NOMO-1 (cell line): ENCODE results near the gene KANK2.
"Not testable (repeated sequence)": the region's sequence is repeated elsewhere in the genome, so short reads cannot be mapped to it uniquely, and the experiment has no call there.

Source experiments
- DNase-seq, 2 experiments: peaks; one replicate each; lab custom pipeline; 2025; ENCODE audit not compliant: unreplicated experiment in 2 of 2; lab: John Stamatoyannopoulos, UW

The KANK2 gene

DNA sequence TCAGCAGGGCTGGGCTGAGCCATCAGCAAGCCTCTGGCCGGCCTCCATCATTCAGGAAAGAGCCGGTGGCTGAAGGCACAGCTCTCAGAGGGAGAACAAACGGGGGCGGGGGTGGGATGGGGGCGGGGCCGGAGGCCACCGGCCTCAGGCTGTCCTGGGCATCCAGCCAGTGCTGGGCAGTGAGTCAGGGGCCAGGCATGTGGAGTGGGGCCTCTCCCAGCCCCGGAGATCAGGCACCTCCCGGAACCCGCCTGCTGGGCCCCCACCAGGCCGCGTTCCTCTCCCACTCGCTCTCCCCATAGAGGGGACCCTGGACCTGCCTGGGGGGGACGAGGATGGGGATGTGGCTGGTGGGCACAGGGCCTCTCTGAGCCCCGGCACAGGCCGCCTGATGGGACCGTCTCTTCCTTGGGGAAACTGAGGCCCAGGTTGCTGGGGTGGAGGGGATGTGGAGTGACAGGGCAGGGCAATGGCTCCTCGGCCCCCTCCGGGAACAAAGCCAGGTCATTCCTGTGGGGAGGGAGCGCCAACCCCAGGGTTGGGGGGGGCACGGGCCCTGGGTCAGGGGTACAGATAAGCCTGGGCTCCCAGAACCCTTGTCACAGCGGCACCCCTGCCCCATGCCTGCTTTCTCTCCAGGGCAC lies 54.7 kb downstream of the KANK2 start:
- DNase-seq: no peak

DNA sequence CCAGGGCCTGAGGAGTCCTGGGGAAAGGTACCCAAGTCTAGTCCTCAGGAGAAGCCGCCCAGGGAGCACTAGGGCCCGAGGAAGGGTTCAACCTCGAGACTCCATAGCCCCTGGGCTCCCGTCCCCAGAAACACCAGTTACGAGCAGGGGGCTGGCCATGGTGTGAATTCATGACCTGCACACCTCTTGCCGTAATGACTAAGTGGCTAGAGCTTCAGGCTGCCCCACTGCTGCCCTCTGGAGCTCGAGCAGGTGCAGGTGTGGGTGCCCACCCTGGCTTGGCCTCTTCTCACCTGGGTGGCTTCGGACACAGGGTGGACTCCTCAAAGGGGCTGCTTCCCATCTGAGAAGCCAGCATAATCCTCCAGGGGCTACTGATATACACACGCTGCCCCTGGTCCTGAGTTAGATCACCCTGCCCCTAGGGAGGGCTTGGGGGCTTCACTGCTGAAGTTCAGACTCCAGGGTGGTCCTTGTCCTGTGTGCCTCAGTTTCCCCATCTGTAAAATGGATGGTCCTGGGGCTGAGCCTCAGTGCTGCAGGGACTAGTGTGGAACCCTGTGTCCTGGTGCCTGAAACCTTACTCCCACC lies 55.3 kb downstream of the KANK2 start:
- DNase-seq: no peak

DNA sequence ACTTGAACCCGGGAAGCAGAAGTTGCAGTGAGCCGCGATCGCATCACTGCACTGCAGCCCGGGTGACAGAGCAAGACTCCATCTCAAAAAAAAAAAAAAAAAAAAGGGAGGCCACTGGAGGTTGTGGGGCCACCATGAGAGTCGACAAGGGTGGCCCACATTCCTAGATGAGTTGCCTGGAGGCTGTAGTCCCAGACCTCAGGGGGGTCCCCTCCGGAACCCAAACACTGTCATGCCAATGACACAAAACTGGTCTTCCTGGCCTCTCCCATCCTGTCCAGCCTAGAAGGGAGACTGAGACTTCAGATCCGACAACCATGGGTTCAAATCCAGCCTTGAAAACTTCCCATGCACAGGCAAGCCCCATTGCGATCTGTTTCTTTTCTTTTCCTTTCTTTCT lies 56.4 kb downstream of the KANK2 start:
- no peak for DNase-seq

DNA sequence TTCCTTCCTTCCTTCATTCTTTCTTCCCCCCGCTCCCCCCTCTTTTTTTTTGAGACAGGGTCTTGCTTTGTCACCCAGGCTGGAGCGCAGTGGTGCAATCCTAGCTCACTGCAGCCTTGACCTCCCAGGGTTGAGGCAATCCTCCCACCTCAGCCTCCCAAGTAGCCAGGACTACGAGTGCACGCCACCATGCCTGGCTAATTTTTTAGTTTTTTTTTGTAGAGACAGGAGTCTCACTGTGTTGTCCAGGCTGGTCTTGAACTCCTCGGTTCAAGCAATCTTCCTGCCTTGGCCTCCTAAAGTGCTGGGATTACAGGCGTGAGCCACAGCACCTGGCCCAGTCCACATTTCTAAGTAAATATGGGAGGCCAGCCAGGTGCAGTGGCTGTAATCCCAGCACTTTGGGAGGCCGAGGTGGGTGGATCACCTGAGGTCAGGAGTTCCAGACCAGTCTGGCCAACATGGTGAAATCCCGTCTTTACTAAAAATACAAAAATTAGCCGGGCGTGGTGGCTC lies 57.3 kb downstream of the KANK2 start:
- not testable (repeated sequence) for DNase-seq

DNA sequence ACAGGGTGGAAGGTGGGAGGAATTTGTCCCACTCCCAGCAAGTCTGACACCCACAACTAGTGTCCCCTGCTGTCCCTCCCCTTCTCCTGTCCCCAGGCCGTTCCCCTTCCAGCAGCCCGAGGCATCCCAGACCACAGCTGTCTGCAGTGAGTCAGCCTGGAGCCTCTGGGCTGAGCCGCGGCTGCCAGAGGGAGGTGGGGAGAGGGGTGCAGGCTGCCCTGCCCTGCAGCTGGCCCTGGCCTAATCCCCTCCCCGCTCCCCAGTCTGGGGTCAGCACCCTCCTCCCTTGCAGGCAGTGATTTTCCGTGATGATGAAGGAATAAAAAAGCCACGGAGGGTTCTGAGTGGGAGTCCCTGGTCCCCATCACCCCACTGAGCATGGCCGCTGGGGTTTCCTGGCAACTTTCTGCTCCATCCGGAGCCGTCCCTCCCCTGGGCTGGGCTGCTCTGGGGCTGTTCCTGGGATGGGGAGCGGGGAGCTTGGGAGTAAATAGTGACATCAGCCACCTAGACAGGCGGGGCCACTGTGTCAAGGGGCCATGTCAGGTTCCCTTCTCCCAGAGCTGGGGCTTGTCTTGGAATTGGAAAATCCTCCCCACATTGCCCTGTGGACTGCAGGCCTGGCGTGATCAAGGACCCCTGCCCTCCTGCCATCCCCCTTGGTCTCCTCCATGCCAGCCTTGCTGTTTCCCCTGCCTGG lies 58.6 kb downstream of the KANK2 start:
- no peak for DNase-seq

DNA sequence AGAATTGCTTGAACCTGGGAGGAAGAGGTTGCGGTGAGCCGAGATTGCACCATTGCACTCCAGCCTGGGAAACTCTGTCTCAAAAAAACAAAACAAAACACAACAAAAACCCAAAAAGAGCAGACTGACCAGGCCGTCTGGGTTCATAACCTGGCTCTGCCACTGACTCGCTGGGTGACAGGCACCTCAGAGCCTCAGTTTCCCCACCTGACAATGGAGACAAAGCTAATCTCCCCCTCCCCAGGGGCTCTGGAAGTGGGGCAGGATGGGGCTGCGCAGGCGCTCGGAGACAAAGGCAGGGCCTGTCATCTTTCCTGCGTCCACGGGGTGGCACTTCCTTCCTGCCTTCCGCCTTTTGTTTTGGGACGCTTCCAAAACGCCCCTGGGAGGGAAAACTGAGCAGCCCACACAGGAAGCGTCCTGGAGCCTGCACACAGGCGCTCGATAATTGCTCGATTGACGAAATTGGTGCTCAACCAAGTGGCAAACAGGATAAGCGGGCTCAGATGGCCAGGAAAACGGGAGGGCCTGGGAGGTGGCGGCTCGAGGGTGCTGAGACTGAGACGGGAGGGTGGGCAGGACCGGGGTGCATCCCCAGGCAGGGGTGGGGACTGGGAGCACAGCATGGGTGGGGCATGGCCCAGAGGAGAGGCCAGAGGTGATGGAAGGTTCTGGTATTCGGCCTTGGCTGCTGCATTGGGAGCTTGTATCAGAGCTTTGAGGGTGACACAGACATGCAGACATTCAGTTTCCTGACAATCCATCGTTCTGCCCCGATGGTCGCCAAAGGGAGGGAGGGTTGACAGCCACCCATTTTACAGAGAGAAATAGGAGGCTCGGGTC lies 59.6 kb downstream of the KANK2 start:
- peak; percentile 55 to 63 for DNase-seq

DNA sequence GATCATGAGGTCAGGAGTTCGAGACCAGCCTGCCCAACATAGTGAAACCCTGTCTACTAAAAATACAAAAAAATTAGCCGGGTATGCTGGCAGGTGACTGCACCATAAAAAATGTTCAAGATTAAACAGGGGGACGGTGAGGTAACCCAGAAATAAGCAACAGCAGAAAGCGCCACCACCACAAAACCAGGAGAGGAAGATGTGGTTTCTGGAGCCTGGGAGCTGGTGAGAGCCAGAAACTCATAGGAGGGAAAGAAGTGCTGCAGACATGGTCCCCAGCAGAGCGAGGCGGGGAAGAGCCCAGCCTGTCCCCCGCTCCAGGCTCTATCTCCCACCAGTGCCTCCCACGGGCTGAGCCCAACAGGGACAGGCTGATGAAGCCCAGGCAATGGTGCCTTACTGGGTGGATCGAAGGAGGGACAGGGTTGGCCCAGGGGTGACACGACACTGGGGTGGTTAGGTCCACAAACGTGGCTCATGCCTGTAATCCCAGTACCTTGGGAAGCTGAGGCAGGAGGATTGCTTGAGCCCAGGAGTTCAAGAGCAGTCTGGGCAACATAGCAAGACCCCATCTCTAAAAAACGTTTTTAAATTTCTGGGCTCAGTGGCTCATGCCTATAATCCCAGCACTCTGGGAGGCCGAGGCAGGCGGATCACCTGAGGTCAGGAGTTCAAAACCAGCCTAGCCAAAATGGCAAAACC lies 60.8 kb downstream of the KANK2 start:
- no peak for DNase-seq

DNA sequence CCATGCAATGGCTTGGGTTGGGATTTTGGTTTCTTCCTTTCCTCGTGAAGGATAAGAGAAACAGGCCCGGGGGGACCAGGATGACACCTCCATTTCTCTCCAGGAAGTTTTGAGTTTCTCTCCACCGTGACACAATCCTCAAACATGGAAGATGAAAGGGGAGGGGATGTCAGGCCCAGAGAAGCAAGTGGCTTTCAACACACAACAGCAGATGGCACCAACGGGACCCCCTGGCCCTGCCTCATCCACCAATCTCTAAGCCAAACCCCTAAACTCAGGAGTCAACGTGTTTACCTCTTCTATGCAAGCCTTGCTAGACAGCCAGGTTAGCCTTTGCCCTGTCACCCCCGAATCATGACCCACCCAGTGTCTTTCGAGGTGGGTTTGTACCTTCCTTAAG lies 65.9 kb downstream of the KANK2 start:
- DNase-seq: no peak

DNA sequence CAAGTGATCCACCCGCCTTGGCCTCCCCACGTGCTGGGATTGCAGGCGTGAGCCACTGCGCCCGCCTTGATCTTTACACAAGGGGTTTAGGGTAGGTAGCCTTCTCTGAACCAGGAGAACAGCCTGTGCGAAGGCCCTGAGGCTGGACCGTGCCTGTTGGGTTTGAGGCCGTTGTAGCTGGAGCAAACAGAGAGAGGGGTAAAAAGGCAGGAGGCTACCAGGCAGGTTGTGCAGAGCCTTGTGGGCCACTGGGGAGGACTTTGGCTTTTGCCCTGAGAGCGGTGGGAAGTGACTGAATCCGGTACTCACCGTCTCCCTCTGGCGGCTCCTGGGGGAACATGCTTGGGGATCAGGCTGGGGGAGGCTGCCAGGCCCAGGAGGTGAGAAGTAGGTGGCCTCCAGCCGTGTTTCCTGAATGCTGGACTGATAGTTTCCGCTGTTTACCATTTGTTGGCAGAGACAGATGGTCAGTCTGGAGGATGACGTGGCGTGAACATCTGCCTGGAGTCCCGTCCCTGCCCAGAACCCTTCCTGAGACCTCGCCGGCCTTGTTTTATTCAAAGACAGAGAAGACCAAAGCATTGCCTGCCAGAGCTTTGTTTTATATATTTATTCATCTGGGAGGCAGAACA lies 66.4 kb downstream of the KANK2 start:
- DNase-seq: peak; percentile 51 to 59

DNA sequence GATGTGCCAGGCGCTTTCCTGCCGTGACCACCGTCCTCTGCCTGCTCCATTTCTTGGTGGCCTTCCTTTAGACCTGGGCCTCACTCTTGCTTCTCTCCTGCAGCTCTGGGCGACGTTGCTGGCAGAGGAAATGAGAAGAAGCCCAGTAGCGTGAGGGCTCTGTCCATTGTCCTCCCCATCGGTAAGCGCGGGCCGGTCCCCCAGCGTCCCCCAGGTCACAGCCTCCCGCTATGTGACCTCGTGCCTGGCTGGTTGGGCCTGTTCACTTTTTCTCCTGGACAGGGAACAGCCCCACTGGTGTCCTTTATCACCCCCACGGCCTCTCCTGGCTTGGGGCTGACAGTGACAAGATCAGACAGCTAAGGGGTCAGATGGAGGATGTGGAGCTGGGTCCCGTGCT lies 69.4 kb downstream of the KANK2 start:
- DNase-seq: no peak

DNA sequence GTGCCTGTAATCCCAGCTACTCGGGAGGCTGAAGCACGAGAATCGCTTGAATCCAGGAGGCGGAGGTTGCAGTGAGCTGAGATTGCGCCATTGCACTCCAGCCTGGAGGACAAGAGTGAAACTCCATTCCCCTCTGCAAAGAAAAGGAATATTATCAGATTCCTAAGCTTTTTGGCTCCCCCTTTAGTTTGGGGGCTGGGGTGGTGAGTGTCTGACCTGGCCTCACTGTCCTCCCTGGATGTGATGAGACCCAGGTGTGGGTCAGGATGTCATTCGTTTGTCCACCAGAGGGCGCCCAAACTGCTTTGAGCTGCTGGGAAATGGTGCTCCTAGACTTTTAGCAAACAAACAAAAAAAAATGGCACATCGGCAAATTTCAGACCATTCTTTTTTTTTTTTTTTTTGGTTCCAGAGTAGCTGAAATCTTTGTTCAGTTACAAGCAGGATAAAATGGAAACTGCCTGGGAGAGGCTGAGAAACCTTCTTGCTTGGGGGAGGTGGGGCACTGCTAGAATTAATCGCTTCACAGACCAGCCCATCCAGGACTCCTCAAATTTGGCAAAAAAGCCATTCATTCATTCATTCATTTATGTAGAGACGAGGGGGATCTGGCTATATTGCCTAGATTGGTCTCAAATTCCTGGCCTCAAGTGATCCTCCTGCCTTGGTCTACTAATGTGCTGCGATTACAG lies 71.2 kb downstream of the KANK2 start:
- peak in 1 of 2 experiments; percentile 14 for DNase-seq

DNA sequence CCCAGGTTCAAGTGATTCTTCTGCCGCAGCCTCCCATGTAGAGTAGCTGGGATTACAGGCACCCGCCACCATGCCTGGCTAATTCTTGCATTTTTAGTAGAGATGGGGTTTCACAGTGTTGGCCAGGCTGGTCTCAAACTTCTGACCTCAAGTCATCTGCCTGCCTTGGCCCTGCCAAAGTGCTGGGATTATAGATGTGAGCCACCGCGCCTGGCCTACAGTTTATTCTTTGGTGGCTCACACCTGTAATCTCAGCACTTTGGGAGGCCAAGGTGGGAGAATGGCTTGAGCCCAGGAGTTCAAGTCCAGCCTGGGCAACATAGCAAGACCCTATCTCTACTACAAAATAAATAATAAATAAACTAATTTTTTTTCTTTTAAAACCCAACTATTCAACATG lies 73.2 kb downstream of the KANK2 start:
- DNase-seq: not testable (repeated sequence)

DNA sequence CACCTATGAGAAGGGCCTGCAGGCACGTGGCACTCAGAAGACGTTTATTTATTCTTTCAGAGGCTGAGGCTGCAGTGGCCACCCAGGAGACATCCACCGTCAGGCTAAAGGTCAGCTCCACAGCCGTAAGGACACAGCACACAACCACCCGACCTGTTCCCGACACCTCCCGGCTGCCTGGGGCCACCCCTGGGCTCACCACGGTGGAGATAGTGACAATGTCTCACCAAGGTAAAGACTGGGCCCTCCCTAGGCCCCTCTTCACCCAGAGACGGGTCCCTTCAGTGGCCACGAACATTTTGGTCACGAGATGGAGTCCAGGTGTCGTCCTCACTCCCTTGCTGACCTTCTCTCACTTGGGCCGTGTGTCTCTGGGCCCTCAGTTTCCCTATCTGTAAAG lies 74.2 kb downstream of the KANK2 start:
- no peak for DNase-seq

DNA sequence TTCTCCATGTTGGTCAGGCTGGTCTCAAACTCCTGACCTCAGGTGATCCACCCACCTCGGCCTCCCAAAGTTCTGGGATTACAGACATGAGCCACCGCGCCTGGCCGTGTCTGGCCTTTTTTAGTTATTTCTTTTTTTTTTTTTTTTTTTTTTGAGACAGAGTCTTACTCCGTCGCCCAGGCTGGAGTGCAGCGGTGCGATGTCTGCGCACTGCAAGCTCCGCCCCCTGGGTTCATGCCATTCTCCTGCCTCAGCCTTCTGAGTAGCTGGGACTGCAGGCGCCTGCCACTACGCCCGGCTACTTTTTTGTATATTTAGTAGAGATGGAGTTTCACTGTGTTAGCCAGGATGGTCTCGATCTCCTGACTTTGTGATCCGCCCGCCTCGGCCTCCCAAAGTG lies 75.4 kb downstream of the KANK2 start:
- DNase-seq: not testable (repeated sequence)

DNA sequence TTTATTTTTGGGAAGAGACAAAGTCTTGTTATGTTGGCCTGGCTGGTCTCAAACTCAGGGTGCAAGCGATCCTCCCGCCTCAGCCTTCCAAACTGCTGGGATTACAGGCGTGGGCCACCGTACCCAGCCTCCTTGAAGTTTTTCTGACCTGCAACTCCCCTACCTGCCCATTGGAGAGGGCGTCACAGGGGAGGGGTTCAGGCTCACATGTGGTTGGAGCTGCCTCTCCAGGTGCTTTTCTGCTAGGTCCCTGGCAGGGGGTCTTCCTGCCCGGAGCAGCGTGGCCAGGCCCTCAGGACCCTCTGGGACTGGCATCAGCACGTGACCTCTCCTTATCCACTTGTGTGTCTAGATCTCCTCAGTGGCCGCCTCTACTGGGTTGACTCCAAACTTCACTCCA lies 80.8 kb downstream of the KANK2 start:
- no peak for DNase-seq

DNA sequence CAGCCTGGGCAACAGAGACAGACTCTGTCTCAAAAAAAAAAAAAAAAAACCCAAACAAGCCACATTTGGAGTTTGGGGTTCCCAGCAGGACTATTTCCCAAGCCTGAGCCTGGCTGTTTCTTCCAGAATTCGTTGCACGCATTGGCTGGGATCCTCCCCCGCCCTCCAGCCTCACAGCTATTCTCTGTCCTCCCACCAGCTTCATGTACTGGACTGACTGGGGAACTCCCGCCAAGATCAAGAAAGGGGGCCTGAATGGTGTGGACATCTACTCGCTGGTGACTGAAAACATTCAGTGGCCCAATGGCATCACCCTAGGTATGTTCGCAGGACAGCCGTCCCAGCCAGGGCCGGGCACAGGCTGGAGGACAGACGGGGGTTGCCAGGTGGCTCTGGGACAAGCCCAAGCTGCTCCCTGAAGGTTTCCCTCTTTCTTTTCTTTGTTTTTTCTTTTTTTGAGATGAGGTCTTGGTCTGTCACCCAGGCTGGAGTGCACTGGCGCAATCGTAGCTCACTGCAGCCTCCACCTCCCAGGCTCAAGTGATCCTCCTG lies 81.4 kb downstream of the KANK2 start:
- no peak for DNase-seq

DNA sequence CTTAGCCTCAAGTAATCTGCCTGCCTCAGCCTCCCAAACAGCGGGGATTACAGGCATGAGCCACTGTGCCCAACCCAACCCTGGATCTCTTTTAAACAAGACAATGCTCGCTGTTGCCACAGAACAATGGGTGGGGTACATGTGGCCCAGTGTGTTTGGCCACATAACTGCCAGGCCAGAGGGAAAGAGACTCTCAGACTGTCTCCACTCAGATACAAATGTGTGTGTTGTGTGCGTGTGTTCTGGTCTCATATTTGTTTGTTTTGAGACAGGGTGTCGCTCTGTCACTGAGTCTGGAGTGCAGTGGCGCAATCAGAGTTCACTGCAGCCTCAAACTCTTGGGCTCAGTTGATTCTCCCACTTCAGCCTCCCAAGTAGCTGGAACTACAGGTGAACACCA lies 82.3 kb downstream of the KANK2 start:
- DNase-seq: no peak
